ENCODE measurements around the gene ALAS1.
"Not testable (repeated sequence)": the region's sequence is repeated elsewhere in the genome, so short reads cannot be mapped to it uniquely, and the experiment has no call there.

The ALAS1 gene

DNA sequence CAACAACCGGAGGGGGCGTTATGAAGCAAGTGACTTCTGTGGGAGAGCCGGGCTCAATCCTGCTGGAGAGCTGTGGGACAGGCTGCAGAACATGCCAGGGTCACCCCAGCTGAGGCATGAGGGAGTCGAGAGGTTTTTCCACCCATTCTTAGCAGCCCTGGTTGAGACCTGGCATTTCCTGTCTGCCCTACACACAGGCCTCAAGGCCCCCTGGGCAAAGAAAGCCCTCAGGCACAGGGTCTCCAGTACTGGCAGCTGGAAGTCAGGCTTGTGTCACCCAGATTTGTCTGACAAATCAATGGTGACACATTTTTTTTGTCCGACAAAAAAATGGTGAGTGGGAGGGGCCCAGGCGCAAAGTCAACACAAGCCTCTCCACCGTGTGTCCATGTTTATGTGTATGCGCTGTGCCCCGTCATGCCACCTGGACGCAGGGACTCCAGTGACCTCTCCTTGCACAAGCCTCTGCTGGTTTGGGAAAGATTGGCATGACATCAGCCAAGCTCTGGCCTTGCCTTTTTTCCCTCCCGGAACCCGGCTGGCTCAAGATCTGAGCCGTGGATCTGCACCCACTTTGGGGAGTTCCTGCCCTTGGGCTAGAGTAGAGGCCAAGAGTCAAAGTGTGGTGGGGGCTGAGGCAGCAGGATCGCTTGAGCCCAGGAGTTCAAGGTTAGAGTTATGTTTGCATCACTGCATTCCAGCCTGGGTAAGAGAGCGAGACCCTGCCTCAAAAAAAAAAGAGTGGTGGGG is 20.8 kb upstream of the ALAS1 start:
- peak; percentile 56 for DNase-seq

DNA sequence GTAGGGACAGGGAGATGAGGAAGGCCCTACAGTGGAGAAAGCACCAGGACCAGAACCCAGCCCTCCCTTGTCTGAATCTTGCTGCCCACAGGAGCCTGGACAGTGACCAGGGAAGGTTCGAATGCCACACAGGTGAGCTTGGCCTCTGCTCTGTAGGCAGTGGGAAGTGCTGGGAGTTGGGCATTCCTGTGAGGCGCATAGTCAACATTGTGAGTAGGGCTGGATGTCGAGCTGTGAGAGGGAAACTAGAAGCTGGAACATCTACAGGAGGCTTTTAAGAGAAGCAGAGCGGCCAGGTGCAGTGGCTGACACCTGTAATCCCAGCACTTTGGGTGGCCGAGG is 20.3 kb upstream of the ALAS1 start:
- no peak for DNase-seq

- DNase-seq = not testable (repeated sequence)
Observed at GRCh38 chr3:52178126-52178525, 19.8 kb upstream of the ALAS1 start.

DNA sequence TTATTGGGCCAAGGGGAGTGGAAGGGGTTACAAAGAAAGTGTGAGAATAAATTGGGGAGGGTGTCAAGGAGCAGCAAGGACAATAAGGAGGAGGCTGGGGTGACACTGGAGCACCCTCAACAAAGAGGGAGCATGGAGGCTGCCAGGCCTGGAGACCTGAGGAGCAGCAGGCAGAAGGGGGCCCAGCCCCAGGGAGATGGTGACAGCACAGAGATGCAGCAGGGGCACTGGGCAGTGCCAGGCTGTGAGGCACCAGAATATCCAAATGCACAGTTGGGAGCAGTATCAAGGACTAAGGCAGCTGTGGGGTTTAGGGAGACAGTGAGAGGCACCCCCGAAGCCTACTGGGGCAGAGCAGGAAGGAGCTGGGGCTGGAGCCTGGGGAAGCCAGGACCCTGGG is 19.4 kb upstream of the ALAS1 start:
- no peak for DNase-seq

GRCh38 chr3:52181543-52181942 is 16.4 kb upstream of the ALAS1 start:
- DNase-seq = no peak

DNA sequence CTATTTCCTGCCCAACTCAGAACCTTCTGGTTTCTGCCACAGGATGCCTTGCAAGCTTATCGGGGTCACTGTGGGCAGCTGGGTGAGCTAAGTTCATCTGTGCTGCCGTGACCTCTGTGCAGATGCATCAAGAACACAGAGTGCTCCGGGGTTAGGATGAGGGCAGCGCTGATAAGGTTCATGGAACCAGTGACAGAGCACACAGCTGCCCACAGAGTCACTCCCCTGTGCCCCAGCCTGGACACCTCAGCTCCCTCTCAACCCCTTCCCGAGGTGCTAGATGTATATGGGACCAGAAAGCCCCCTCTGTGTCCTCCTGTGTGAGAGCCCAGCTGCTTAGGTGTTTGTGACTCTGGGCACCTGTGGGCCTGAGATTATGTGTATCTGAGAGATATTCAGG is 15.8 kb upstream of the ALAS1 start:
- DNase-seq = no peak

GRCh38 chr3:52182691-52183090 is 15.3 kb upstream of the ALAS1 start:
- no peak for DNase-seq

DNA sequence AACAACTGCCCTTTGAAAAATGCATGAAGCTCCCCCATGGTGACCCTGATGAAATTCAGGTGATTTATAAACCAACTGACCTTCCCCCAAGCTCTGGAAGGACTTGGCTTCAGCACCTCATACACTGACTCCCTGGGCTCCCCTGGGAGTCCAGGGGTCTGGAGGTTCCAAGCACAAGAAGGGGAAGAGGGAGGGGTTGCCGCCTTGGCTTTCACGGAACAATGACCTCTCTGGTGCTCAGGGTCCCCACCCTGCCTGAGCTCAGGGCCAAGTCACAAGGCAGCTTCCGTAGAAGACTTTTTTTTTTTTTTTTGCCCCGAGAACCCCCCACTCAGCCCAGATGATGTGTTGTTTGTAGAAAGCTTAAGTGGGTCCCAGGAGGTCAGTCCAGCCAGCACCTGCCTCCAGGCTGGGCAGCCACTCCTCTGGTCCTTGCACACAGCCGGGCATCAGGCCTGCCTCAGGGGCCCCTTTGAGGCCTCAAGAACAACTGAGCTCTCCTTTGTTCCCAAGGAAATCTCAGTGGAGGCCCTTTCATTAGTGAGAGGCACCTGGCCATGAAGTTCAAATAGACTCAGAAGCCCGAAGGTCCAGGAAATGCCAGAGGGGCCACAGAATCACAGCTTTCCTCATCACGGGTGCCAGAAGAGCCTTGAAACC is 14.0 kb upstream of the ALAS1 start:
- DNase-seq = no peak

DNA sequence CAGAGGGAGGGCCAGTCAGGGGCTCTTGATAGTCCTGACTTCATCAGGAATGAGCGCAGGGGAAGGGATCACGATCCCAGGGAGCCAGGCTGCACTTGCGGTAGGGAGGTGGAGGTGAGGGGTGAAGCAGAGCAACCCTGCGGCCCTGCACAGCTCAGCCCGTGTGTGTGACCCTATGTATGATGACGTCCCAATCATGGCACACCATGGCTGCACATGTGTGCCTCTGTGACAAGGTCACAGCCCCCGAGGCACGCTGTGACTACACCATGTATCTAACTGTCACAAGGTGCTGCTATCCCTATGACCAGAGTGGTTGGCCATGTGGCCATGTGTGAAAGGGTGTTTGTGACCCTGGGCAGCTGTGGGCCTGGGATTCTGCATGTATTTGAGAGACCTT is 13.3 kb upstream of the ALAS1 start:
- DNase-seq = no peak

DNA sequence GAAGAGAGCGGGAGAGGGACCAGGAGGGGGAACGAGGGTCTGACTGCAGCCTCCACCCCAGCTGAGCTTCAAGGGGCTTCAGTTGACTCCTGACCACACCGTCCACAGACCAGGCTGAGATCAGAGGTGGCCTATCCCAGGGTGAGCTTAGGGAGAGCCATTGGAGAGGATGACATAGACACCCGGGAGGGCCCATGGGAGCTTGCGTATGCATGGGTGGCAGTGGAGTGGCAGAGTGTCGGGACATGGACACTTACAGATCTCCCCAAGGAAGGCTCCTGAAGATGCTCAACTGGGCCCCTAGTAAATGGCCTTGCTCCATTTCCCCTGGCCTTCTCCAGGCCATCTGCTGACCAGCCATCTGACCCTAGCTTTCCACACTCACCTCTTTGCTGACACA is 12.6 kb upstream of the ALAS1 start:
- DNase-seq = no peak

DNA sequence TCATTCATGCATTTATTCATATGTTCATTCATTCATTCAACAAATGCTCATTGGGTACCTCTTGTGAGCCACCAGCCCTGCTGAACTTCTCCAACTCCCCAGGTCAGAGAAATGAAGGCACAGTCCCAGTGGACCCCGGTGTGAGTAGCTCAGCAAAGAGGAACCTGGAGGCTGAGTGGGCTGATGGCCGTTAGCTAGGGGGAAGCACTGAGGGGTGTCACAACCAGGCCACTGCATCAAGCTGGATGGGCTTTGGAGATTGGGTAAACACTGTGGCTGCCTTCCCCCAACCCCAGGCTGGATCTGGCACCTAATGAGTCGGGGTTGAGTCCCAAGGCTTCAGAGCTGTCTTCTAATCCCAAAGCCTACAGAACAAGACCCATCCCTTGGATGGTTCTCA is 12.1 kb upstream of the ALAS1 start:
- DNase-seq = no peak

- no peak for DNase-seq
Observed at GRCh38 chr3:52186729-52187128, 11.2 kb upstream of the ALAS1 start.

GRCh38 chr3:52188556-52188955 is 9.4 kb upstream of the ALAS1 start:
- DNase-seq = no peak

DNA sequence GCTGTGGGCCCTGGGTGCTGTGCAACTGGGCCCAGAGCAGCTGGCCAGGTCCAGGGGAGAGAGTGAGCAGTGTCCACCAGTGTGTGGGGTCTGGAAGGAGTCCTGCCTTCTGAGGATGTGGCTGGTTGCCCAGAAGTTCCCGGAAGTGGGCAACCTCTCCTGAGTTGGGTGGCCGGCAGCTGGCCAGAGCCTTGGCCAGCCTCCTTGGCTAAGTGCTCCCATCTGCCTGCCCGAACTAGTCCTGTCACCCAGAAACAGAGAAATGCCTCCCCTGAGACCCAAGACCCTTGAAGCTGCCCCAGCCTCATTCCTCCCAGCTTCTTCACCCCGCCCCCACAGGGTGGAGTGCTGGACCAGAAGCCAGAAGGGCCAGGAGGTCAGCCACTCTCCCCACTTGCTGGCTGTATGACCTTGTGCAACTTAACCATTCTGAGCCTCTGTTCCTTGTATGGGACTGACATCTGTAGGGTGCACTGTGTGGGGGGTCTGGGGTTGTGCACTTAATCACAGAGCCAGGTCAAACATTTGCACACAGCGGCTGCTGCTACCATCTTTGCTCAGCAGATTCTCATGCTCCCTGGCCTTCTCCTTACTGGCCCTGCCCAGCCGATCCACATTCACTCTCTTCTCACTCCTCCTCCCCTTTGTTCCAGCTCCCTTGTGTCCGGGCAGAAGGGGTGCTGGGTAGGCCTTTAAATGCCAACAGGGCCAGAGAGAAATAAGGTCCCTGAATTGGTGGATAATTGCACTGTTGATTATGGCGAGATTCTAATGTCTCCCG is 7.5 kb upstream of the ALAS1 start:
- no peak for DNase-seq

DNA sequence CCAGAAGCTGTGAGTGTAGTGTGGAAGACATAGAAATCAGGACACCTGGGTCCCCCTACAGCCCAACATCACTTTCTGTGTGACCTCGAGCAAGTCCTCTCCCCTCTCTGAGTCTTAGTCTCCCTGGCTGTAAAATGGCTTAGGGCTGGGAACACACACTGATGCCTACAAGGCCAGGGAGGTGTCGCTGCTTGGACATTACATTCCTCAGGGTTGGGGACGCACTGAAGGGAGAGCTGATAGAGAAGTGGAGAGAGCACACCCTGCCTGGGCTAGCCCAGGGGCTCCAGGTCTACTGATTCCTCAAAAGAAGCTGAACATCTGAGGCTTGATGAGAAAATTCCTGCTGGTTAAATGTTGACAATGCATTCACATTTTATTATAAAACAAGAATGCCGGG is 6.3 kb upstream of the ALAS1 start:
- DNase-seq = no peak

- DNase-seq = no peak
Observed at GRCh38 chr3:52193065-52193464, 4.9 kb upstream of the ALAS1 start.

- DNase-seq = no peak
Observed at GRCh38 chr3:52194485-52195290, 3.3 kb upstream of the ALAS1 start.

DNA sequence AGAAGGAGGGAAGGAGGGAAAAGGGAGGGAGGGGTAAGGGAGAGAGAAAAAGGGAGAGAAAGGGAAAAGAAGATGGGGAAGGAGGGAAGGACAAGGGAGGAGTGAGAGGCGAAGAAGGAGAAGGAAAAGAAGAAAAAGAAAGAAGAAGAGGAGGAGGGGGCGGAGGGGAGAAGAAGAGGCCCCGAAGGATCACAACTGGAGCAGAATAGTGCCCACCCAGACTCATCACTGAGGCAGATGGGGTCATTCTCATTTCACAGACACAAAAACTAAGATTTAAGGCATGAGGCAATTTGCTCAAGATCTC is 2.7 kb upstream of the ALAS1 start:
- no peak for DNase-seq

DNA sequence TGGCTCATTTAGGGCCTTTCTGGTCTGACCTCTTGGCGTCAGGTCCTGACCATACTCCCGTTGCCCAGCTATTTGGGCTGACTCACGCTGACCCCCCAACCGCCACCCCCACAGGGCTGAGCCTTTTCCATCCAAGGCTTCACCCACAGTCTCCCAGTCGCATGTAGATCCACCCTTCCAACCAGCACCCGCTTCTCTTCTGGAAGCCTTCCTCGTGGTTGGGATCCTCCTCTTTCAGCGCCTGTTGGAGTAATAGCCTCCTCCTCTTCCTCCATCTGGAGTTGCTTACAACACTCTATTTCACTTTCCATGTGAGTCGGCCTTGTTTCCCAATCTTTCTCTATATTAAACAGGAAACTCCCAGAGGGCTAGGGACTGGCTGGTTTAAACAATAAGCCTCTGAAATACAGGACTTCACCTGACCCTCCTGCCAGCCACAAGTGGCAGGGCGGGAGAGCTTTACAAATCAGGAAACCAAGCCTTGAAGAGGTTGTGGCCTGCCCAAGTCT is 2.1 kb upstream of the ALAS1 start:
- DNase-seq = no peak

DNA sequence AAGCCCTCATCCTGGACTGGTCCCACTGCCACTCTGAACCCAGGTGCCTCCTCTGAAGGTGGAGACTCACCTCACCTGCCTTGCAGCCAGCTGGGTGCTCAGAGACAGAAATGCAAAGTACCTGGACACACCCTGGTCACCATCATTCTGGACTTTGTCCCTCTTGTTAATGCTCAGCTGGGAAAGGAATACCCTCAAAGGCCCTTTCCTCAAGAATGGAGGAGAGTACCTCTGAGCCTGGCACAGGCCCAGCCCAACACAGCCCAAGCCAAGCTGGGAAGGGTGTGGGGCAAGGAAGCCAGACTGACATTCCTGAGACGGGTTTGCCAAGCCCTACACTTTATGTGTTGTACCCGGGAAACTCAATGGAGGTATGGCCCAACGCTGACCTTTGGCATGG is 983 bp upstream of the ALAS1 start:
- no peak for DNase-seq

DNA sequence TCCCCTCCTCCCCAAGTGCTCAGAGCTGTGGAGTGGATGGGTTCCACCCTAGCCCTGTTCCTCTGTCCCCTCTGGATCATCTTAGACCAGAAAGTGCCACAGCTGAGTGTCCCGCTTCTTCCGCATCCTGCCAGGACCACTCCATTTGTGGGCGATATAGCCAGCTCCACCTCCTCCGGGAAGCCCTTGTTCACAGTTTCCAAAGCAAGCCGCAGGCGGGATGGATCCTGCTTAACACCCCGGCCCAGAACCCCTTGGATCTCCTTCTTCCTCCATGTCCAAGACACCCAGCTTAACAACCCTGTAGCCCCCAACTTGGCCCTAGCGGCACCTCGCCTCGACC is 490 bp upstream of the ALAS1 start:
- no peak for DNase-seq

DNA sequence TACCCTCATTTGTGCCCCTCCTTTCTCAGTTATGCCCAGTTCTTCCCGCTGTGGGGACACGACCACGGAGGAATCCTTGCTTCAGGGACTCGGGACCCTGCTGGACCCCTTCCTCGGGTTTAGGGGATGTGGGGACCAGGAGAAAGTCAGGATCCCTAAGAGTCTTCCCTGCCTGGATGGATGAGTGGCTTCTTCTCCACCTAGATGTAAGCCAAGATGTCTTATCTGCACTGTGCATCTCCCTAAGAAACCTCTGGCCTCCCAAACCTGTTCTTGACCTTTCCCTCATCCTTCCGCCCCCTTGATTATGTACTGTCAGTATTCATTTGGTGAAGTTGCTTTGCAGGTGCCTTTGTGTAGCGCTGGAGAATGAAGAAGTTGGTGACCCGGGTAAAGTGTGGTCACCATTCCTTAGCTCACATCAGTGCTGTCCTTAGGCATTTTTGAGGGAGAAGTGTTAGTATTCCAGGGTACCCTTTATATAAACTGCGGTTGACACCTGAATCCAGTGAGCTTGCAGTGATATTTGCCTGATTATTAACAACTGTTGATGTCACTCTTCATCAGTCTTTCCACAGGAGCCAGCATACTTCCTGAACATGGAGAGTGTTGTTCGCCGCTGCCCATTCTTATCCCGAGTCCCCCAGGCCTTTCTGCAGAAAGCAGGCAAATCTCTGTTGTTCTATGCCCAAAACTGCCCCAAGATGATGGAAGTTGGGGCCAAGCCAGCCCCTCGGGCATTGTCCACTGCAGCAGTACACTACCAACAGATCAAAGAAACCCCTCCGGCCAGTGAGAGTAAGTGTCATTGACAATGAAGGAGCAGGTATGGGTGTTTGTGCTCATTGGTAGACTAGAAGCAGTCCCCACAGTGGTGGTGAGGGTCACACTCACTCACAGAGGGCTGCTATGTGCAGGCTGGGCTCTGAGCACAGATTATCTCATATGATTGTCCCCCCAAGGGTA is 966 bp downstream of the ALAS1 start:
- no peak for DNase-seq

All from retina (tissue), 1 donor.